Gastrocnemius medialis (tissue), 4 donors: ENCODE measurements around the gene PRSS48. TPM values are rescaled to one million over a fixed set of nuclear protein-coding genes. Genes with fewer than 3 reads are reported as not detected.
"Not testable (repeated sequence)": the region's sequence is repeated elsewhere in the genome, so short reads cannot be mapped to it uniquely, and the experiment has no call there.

Source experiments
- ATAC-seq, 2 donors: fragments of 150-250 bp; one replicate each; pipeline ENCODE4 v1.9.1; 2016
- DNase-seq, 2 donors: peaks; one replicate each; pipeline ENCODE4 v3.0.0-alpha.2; 2019
- H3K27ac ChIP-seq, 4 donors: fragments of 200-600 bp; sonication (generic); 1 replicate in 1 of 4; 2 replicates in 3 of 4; pipeline ENCODE4 v1.5.1; 2016 to 2018; ENCODE audit warnings: mild to moderate bottlenecking in 2 of 4, moderate library complexity in 1 of 4
- H3K27me3 ChIP-seq, 3 donors: fragments of 200-600 bp; sonication (generic) in 2 of 3; 1 replicate in 1 of 3; 2 replicates in 2 of 3; pipeline versions ENCODE4 v1.5.1 to v1.6.0; 2016 to 2019; ENCODE audit warnings: mild to moderate bottlenecking in 1 of 3, moderate library complexity in 1 of 3
- H3K36me3 ChIP-seq, 2 donors: fragments of 200-600 bp; sonication (generic) in 1 of 2; one replicate each; pipeline ENCODE4 v1.5.1; 2017 to 2018
- H3K4me1 ChIP-seq, 2 donors: fragments of 200-600 bp; sonication (generic) in 1 of 2; one replicate each; pipeline ENCODE4 v1.5.1; 2016 to 2017; ENCODE audit warnings: mild to moderate bottlenecking in 2 of 2
- H3K4me3 ChIP-seq, 4 donors: fragments of 200-600 bp; sonication (generic) in 3 of 4; 1 replicate in 1 of 4; 2 replicates in 3 of 4; pipeline ENCODE4 v1.5.1; 2016 to 2019; ENCODE audit warnings: mild to moderate bottlenecking in 2 of 4
- H3K9me3 ChIP-seq, 3 donors: fragments of 200-600 bp; sonication (generic) in 2 of 3; 1 replicate in 1 of 3; 2 replicates in 2 of 3; pipeline ENCODE4 v1.5.1; 2016 to 2019
- POLR2A ChIP-seq, 2 donors: fragments of 450-650 bp; IDR thresholded peaks; one replicate each; pipeline ENCODE4 v1.6.1; 2017; ENCODE audit warnings: antibody characterized with exemption in 2 of 2, mild to moderate bottlenecking in 2 of 2, moderate library complexity in 2 of 2
- in situ Hi-C, 4 donors: fragments of 200-750 bp; cut with MboI; loops; one replicate each; pipeline versions ENCODE4 v1.15.0 to v1.8.0; 2017; ENCODE audit warnings: low sequenced_read_pairs in 4 of 4
- intact Hi-C: fragments of 100-400 bp; cut with DNase I; formaldehyde crosslinking; loops from one replicate; pipeline ENCODE4 v1.15.1; 2023; ENCODE audit warnings: low total_unique reads
- total RNA-seq, 4 donors: library from RNA; depleted of rRNA; stranded (reverse); fragments of >200 nt; gene quantifications; one replicate each; pipeline versions ENCODE4 v1.1.0 to v1.2.3, GENCODE V29; 2016
- TF ChIP-seq, protein P1 (sequence below), 5 experiments: fragments of 450-650 bp in 3 of 5; fragments of 200-600 bp in 2 of 5; sonication (generic) in 2 of 5; IDR thresholded peaks in 4 of 5; conservative IDR thresholded peaks in 1 of 5; 1 replicate in 4 of 5; 2 replicates in 1 of 5; pipeline ENCODE4 v1.5.1; 2016 to 2019; ENCODE audit warnings: antibody characterized with exemption in 5 of 5, mild to moderate bottlenecking in 3 of 5, moderate library complexity in 3 of 5

Gene PRSS48
- total RNA-seq, 4 donors from 2014 or later, result not detected

GRCh38 chr4:151250706-151251105 is 26.3 kb upstream of the PRSS48 start:
- ATAC-seq (no peak), DNase-seq (no peak)
- no peak for TF ChIP-seq POLR2A (IDR thresholded peaks at IDR 0.05)
- TF ChIP-seq, protein P1, sequence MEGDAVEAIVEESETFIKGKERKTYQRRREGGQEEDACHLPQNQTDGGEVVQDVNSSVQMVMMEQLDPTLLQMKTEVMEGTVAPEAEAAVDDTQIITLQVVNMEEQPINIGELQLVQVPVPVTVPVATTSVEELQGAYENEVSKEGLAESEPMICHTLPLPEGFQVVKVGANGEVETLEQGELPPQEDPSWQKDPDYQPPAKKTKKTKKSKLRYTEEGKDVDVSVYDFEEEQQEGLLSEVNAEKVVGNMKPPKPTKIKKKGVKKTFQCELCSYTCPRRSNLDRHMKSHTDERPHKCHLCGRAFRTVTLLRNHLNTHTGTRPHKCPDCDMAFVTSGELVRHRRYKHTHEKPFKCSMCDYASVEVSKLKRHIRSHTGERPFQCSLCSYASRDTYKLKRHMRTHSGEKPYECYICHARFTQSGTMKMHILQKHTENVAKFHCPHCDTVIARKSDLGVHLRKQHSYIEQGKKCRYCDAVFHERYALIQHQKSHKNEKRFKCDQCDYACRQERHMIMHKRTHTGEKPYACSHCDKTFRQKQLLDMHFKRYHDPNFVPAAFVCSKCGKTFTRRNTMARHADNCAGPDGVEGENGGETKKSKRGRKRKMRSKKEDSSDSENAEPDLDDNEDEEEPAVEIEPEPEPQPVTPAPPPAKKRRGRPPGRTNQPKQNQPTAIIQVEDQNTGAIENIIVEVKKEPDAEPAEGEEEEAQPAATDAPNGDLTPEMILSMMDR (IDR thresholded peaks at IDR 0.05 in 4 of 5, conservative IDR thresholded peaks at IDR 0.05 in 1 of 5), result no peak
- Histone ChIP-seq H3K4me3 (no peak overlapping the region), H3K27ac (no peak overlapping the region), H3K9me3 (no peaks in the 10 kb centered on the region), H3K36me3 (no peaks in the 10 kb centered on the region), H3K27me3 (no peaks in the 10 kb centered on the region), H3K4me1 (peaks cover 10 to 11% of the 10 kb centered on the region in 2 donors)
- in situ Hi-C loops, result no loop called here
- intact Hi-C loops, result no loop called here

GRCh38 chr4:151251603-151252304 is 25.2 kb upstream of the PRSS48 start:
- in situ Hi-C loops (no loop called here), intact Hi-C loops (no loop called here)
- Histone ChIP-seq H3K9me3 (no peaks in the 10 kb centered on the region), H3K36me3 (no peaks in the 10 kb centered on the region), H3K27me3 (no peaks in the 10 kb centered on the region), H3K4me1 (peaks cover 10 to 11% of the 10 kb centered on the region in 2 donors), H3K27ac (no peak overlapping the region), H3K4me3 (no peak overlapping the region)
- ATAC-seq (no peak), DNase-seq (no peak)
- TF ChIP-seq, protein P1 (IDR thresholded peaks at IDR 0.05 in 4 of 5, conservative IDR thresholded peaks at IDR 0.05 in 1 of 5), result no peak
- TF ChIP-seq POLR2A (IDR thresholded peaks at IDR 0.05), result no peak

- in situ Hi-C loops, H3K36me3 ChIP-seq, H3K4me3 ChIP-seq, H3K27me3 ChIP-seq, H3K27ac ChIP-seq, intact Hi-C loops, H3K9me3 ChIP-seq, ATAC-seq, DNase-seq: not testable (repeated sequence)
- H3K4me1 ChIP-seq, result peaks cover 8 to 17% of the 10 kb centered on the region in 2 donors
Observed at GRCh38 chr4:151255226-151255625, 21.7 kb upstream of the PRSS48 start.

DNA sequence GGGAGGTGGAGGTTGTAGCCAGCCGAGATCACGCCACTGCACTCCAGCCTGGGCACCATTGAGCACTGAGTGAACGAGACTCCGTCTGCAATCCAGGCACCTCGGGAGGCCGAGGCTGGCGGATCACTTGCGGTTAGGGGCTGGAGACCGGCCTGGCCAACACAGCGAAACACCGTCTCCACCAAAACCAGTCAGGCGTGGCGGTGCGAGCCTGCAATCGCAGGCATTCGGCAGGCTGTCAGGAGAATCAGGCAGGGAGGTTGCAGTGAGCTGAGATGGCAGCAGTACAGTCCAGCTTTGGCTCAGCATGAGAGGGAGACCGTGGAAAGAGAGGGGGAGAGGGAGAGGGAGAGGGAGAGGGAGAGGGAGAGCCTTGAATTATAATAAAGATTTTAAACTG is 21.3 kb upstream of the PRSS48 start:
- intact Hi-C loops, ATAC-seq, H3K9me3 ChIP-seq, H3K4me3 ChIP-seq, H3K36me3 ChIP-seq, H3K27ac ChIP-seq, in situ Hi-C loops, DNase-seq, H3K27me3 ChIP-seq: not testable (repeated sequence)
- peaks cover 3 to 12% of the 10 kb centered on the region in 2 donors for H3K4me1 ChIP-seq

DNA sequence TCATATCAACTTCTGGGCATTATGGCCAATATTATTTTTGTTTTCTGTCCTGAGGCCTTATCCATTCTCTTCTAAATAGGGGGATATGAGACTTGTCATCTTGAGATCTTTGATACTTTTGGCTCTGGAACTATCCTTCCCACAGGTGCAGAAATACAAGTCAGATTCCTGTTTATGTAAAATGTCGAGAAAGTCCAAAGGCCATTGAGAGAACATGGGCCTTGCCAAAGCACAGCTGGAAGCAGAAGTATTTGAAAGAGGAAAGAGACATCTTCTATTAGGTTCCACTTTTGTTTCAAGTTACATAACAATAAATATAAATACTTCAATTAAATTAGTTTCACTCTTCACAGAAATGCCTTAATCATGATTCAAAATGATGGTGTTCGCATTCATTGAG is 20.8 kb upstream of the PRSS48 start:
- no peak overlapping the region for H3K4me3 ChIP-seq
- no peaks in the 10 kb centered on the region for H3K36me3 ChIP-seq
- intact Hi-C loops (no loop called here), in situ Hi-C loops (no loop called here)
- H3K27me3 ChIP-seq, result no peaks in the 10 kb centered on the region
- TF ChIP-seq, protein P1 (IDR thresholded peaks at IDR 0.05 in 4 of 5, conservative IDR thresholded peaks at IDR 0.05 in 1 of 5), result no peak
- no peak for TF ChIP-seq POLR2A (IDR thresholded peaks at IDR 0.05)
- H3K27ac ChIP-seq, result no peak overlapping the region
- no peak for ATAC-seq
- H3K4me1 ChIP-seq, result peaks cover 0 to 10% of the 10 kb centered on the region in 2 donors
- no peak for DNase-seq
- no peaks in the 10 kb centered on the region for H3K9me3 ChIP-seq

DNA sequence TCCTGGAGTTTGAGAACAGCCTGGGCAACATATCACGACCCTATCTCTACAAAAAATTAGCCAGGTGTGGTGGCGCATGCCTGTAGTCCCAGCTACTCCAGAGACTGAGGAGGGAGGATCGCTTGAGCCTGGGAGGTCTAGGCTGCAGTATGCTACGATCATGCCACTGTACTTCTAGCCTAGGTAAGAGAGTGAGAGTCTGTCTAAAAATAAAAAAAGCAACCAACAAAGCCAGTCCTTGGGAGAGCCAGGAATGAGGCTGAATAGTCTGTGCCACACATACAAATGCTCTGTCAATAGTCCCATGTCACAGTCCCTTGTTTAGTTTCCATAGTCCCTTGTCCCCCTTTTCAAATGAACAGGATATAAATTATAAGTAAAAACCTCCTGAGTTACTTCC is 19.3 kb upstream of the PRSS48 start:
- in situ Hi-C loops (no loop called here), intact Hi-C loops (no loop called here)
- Histone ChIP-seq H3K36me3 (no peaks in the 10 kb centered on the region), H3K9me3 (no peaks in the 10 kb centered on the region), H3K4me3 (no peak overlapping the region), H3K27me3 (no peaks in the 10 kb centered on the region), H3K27ac (peak overlapping the region in 1 of 4 donors; percentile 4), H3K4me1 (peaks cover 7 to 8% of the 10 kb centered on the region in 2 donors)
- DNase-seq (no peak), ATAC-seq (no peak)
- TF ChIP-seq, protein P1 (IDR thresholded peaks at IDR 0.05 in 4 of 5, conservative IDR thresholded peaks at IDR 0.05 in 1 of 5), result no peak
- no peak for TF ChIP-seq POLR2A (IDR thresholded peaks at IDR 0.05)
